ENCODE data around the gene CCDC160.
"Not testable (repeated sequence)": the region's sequence is repeated elsewhere in the genome, so short reads cannot be mapped to it uniquely, and the experiment has no call there.

Gene CCDC160

GRCh38 chrX:134206221-134206620 is 30.8 kb upstream of the CCDC160 start:
- H3K9ac ChIP-seq: no peak overlapping the region
- H3K27me3 ChIP-seq (ENCODE audit: insufficient read depth, low read depth): no peaks in the 10 kb centered on the region

DNA sequence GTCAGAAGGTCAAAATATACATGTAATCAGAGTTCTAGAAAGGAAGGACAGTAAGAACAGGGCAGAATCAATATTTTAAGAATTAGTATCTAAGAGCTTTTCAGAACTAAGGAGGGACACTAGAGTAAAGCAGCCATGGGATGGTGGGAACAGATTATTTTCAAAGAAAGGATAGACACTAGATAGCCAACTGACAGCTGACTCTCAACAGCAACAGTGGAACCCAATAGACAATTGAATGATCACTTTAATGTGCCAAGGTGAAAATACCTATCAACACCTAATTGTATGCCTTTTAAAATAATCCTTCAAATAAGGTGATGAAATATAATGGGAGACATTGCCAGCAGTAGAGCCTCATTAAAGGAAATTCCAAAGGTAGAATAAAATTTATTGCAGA is 26.5 kb upstream of the CCDC160 start:
- no peaks in the 10 kb centered on the region for H3K4me1 ChIP-seq (ENCODE audit: low read depth, poor library complexity, severe bottlenecking)
- H3K27me3 ChIP-seq (ENCODE audit: insufficient read depth, low read depth): no peaks in the 10 kb centered on the region
- TF ChIP-seq, protein P1, sequence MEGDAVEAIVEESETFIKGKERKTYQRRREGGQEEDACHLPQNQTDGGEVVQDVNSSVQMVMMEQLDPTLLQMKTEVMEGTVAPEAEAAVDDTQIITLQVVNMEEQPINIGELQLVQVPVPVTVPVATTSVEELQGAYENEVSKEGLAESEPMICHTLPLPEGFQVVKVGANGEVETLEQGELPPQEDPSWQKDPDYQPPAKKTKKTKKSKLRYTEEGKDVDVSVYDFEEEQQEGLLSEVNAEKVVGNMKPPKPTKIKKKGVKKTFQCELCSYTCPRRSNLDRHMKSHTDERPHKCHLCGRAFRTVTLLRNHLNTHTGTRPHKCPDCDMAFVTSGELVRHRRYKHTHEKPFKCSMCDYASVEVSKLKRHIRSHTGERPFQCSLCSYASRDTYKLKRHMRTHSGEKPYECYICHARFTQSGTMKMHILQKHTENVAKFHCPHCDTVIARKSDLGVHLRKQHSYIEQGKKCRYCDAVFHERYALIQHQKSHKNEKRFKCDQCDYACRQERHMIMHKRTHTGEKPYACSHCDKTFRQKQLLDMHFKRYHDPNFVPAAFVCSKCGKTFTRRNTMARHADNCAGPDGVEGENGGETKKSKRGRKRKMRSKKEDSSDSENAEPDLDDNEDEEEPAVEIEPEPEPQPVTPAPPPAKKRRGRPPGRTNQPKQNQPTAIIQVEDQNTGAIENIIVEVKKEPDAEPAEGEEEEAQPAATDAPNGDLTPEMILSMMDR (conservative IDR thresholded peaks at IDR 0.05; ENCODE audit: low read depth, low read length): no peak
- H3K27ac ChIP-seq: no peak overlapping the region
- H3K79me2 ChIP-seq (ENCODE audit: insufficient read depth, low read depth): no peaks in the 10 kb centered on the region
- H3K4me3 ChIP-seq (IDR thresholded peaks at IDR 0.05; ENCODE audit: insufficient read depth, low read depth, low read length): no peak overlapping the region
- no peak overlapping the region for H3K9ac ChIP-seq
- H3K36me3 ChIP-seq (ENCODE audit: insufficient read depth): no peaks in the 10 kb centered on the region
- H3K4me2 ChIP-seq: no peak overlapping the region
- H2AFZ ChIP-seq (ENCODE audit: low read depth): no peak overlapping the region
- no peaks in the 10 kb centered on the region for H4K20me1 ChIP-seq (ENCODE audit: insufficient read depth)

More at GRCh38 chrX:134206221-134206620, 30.8 kb upstream of the CCDC160 start:
- Histone ChIP-seq H4K20me1 (ENCODE audit: insufficient read depth) (no peaks in the 10 kb centered on the region), H3K4me1 (ENCODE audit: low read depth, poor library complexity, severe bottlenecking) (no peaks in the 10 kb centered on the region), H3K4me3 (IDR thresholded peaks at IDR 0.05; ENCODE audit: insufficient read depth, low read depth, low read length) (no peak overlapping the region), H3K36me3 (ENCODE audit: insufficient read depth) (no peaks in the 10 kb centered on the region), H3K27ac (no peak overlapping the region), H3K79me2 (ENCODE audit: insufficient read depth, low read depth) (no peaks in the 10 kb centered on the region), H2AFZ (ENCODE audit: low read depth) (no peak overlapping the region), H3K4me2 (no peak overlapping the region)
- TF ChIP-seq, protein P1 (conservative IDR thresholded peaks at IDR 0.05; ENCODE audit: low read depth, low read length): no peak

DNA sequence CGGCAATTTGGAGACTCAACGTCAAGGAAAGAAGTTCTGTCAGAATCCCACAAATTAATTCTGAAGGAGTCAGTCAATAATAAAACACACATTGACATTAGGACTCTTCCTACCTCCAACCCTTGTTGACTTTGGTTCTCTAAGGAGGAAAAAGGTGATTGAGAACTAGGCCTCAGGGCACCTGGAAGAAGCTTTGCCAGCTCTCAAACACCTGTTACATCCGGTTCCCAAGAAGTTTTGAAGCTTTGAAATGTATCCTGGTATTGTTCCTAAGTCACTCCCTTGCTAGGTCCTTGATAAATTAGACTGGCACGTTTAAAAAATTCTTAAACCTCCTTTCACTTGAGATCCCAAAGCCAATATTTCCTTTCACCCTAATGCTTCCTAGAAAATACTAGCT is 1.7 kb upstream of the CCDC160 start:
- Histone ChIP-seq H3K9ac (no peak overlapping the region), H3K27ac (no peak overlapping the region), H3K27me3 (ENCODE audit: insufficient read depth, low read depth) (no peaks in the 10 kb centered on the region), H3K36me3 (ENCODE audit: insufficient read depth) (no peaks in the 10 kb centered on the region), H3K4me1 (ENCODE audit: low read depth, poor library complexity, severe bottlenecking) (no peaks in the 10 kb centered on the region), H3K79me2 (ENCODE audit: insufficient read depth, low read depth) (no peaks in the 10 kb centered on the region), H4K20me1 (ENCODE audit: insufficient read depth) (no peaks in the 10 kb centered on the region), H3K4me3 (IDR thresholded peaks at IDR 0.05; ENCODE audit: insufficient read depth, low read depth, low read length) (no peak overlapping the region), H3K4me2 (no peak overlapping the region), H2AFZ (ENCODE audit: low read depth) (no peak overlapping the region)
- TF ChIP-seq, protein P1 (conservative IDR thresholded peaks at IDR 0.05; ENCODE audit: low read depth, low read length): no peak

DNA sequence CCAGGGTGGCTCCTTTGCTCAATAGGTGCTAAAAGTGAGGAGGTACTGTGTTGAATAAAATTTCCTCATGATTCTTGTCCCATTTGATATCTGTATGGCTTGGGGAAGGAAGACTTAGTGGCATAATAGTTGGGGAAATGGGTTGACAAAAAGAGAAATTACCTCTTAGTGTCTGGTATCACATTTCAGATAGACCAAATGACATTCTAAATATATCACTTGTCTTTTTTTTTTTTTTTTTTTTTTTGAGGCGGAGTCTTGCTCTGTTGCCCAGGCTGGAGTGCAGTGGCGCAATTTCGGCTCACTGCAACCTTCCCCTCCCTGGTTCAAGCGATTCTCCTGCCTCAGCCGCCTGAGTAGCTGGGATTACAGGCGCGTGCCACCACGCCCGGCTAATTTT is 1.2 kb downstream of the CCDC160 start:
- not testable (repeated sequence) for H2AFZ ChIP-seq (ENCODE audit: low read depth); H3K4me3 ChIP-seq (IDR thresholded peaks at IDR 0.05; ENCODE audit: insufficient read depth, low read depth, low read length)

DNA sequence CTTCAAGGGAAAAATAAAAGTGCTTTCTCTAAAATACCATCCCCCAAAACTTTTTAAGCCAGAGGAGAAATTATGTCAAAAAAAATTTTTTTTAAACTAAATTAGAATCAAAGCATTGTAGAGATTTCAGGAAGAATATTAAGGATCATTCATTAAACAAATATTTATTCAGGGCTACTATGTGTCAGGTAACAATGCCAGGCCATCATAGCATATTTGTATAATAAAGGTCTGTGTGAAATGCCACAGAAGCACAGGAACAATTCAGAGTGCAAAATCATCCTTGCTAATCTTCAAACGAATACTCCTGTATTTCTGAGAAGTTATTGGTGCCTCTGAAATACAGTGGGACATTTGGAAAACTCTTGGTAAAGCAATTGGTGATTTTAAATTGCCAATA is 2.0 kb downstream of the CCDC160 start:
- H3K27ac ChIP-seq: no peak overlapping the region
- no peak overlapping the region for H3K4me2 ChIP-seq
- H2AFZ ChIP-seq (ENCODE audit: low read depth): no peak overlapping the region
- H3K4me1 ChIP-seq (ENCODE audit: low read depth, poor library complexity, severe bottlenecking): no peaks in the 10 kb centered on the region
- H3K27me3 ChIP-seq (ENCODE audit: insufficient read depth, low read depth): no peaks in the 10 kb centered on the region
- no peaks in the 10 kb centered on the region for H3K79me2 ChIP-seq (ENCODE audit: insufficient read depth, low read depth)
- no peaks in the 10 kb centered on the region for H3K36me3 ChIP-seq (ENCODE audit: insufficient read depth)
- TF ChIP-seq, protein P1 (conservative IDR thresholded peaks at IDR 0.05; ENCODE audit: low read depth, low read length): no peak
- no peak overlapping the region for H3K9ac ChIP-seq
- H4K20me1 ChIP-seq (ENCODE audit: insufficient read depth): no peaks in the 10 kb centered on the region
- H3K4me3 ChIP-seq (IDR thresholded peaks at IDR 0.05; ENCODE audit: insufficient read depth, low read depth, low read length): no peak overlapping the region

More for the DNA sequence above, 1.2 kb downstream of the CCDC160 start:
- H3K4me2 ChIP-seq; H3K79me2 ChIP-seq (ENCODE audit: insufficient read depth, low read depth); H3K27ac ChIP-seq; H3K4me1 ChIP-seq (ENCODE audit: low read depth, poor library complexity, severe bottlenecking); H3K9ac ChIP-seq; H3K27me3 ChIP-seq (ENCODE audit: insufficient read depth, low read depth); H3K36me3 ChIP-seq (ENCODE audit: insufficient read depth); H4K20me1 ChIP-seq (ENCODE audit: insufficient read depth): not testable (repeated sequence)

Measured in KMS-11 (cell line).